Body of pancreas (tissue), 4 donors: ENCODE measurements around the gene PFN3.

Source experiments
- CTCF ChIP-seq, 7 experiments: fragments of 450-650 bp in 4 of 7; fragments of 200-600 bp in 3 of 7; sonication (generic) in 3 of 7; IDR thresholded peaks; one replicate each; pipeline ENCODE4 v1.5.1; 2016 to 2019; ENCODE audit warnings: antibody characterized with exemption in 7 of 7
- POLR2A ChIP-seq, 3 donors: fragments of 450-650 bp; IDR thresholded peaks; one replicate each; pipeline ENCODE4 v1.6.1; 2016; ENCODE audit warnings: antibody characterized with exemption in 3 of 3, mild to moderate bottlenecking in 2 of 3

DNA sequence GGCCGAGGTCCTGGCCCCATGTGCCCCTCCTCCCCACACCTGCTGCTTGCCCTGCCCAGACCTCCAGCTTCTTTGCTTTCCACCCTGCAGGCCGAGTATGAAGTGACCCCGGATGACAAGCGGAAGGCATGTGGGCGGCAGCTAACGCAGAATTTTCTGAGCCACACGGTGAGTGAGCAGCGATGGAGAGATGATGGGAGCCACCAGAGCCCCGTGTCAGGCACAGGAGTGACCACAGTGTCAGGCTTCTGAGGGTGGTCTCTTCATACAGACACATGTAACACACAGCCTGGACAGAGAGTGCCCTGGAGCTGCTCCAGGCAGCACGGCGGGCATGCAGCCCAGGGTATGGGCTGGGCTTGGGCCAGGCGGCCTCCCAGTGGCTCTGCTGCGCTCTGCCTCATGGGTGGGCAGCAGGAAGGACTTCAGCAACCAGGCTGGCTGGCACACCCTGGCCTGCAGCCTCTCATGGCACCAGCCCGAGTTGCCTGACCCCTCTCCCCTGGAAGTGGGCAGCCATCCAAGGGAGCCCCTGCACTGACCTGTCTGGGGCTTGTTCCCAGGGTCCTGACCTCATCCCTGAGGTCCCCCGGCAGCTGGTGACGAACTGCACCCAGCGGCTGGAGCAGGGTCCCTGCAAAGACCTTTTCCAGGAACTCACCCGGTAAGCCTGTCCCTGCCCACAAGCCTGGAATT is 31.8 kb upstream of the PFN3 start:
- no peak for TF ChIP-seq CTCF (IDR thresholded peaks at IDR 0.05)
- TF ChIP-seq POLR2A (IDR thresholded peaks at IDR 0.05) = no peak
